Measurements from ENCODE around the gene DBR1.

Gene DBR1

GRCh38 chr3:138113326-138113725, 61.4 kb downstream of the DBR1 start (continued):
- no peak for TF ChIP-seq ZNF623 (tag by site-specific recombination; IDR thresholded peaks at IDR 0.05)
- TF ChIP-seq ZNF148 (tag by site-specific recombination; IDR thresholded peaks at IDR 0.05; ENCODE audit: borderline replicate concordance) = no peak
- no peak for TF ChIP-seq ZNF138 (tag by site-specific recombination; IDR thresholded peaks at IDR 0.05; ENCODE audit: borderline replicate concordance)

DNA sequence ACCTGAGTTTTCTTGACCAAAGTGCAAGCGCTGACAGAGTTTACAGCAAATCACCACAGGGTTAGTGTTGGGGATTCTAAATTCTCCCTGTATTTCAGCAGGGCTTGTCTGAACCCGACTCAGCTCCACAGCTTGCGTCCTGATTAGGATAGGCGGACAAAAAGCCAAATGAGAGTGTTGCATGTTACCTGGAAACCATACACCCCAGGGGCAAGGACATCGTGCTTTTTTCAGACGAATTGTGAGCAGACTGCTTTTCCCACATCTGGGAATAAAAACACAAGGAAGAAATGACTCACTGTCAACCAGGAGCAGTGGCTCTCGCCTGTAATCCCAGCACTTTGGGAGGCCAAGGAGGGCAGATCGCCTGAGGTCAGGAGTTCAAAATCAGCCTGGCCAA, 62.4 kb downstream of the DBR1 start:
- no peaks in the 10 kb centered on the region for H3K9me3 ChIP-seq (ENCODE audit: control insufficient read depth, insufficient read depth, low read depth, low read length)
- peaks cover 0 to 36% of the 10 kb centered on the region in 2 experiments; a peak in 1 of 3 replicates for H3K36me3 ChIP-seq (ENCODE audit: control insufficient read depth in 2 of 2, insufficient read depth in 1 of 2, low read length in 2 of 2)
- CTCF ChIA-PET = interaction anchor here (0.6 to 1.0 kb wide), 2 partner anchors 18 to 46 kb away, joined by 3 read pairs; no protein-coding TSS in a partner anchor
- no peaks in the 10 kb centered on the region for H3K4me1 ChIP-seq (ENCODE audit: control insufficient read depth, insufficient read depth, low read length)
- TF ChIP-seq, protein P1, sequence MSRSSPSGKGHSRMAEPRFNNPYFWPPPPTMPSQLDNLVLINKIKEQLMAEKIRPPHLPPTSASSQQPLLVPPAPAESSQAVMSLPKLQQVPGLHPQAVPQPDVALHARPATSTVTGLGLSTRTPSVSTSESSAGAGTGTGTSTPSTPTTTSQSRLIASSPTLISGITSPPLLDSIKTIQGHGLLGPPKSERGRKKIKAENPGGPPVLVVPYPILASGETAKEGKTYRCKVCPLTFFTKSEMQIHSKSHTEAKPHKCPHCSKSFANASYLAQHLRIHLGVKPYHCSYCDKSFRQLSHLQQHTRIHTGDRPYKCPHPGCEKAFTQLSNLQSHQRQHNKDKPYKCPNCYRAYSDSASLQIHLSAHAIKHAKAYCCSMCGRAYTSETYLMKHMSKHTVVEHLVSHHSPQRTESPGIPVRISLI (tag by site-specific recombination; IDR thresholded peaks at IDR 0.05) = no peak
- no peak for TF ChIP-seq SP3 (tag by site-specific recombination; IDR thresholded peaks at IDR 0.05)
- no peak for TF ChIP-seq ZNF248 (tag by site-specific recombination; IDR thresholded peaks at IDR 0.05)
- no peak for TF ChIP-seq ZNF140 (tag by site-specific recombination; IDR thresholded peaks at IDR 0.05)
- TF ChIP-seq ZNF600 (tag by site-specific recombination; IDR thresholded peaks at IDR 0.05) = no peak
- no peak for TF ChIP-seq ZNF169 (tag by site-specific recombination; IDR thresholded peaks at IDR 0.05)
- no peak for TF ChIP-seq ZNF629 (tag by site-specific recombination; IDR thresholded peaks at IDR 0.05)
- no peak for TF ChIP-seq MYNN (tag by site-specific recombination; IDR thresholded peaks at IDR 0.05; ENCODE audit: borderline replicate concordance)
- TF ChIP-seq ZFP69B (tag by site-specific recombination; IDR thresholded peaks at IDR 0.05) = no peak
- no peak for TF ChIP-seq ZNF501 (tag by site-specific recombination; IDR thresholded peaks at IDR 0.05)
- TF ChIP-seq PBX3 (CRISPR knock-in tag; IDR thresholded peaks at IDR 0.05) = no peak
- TF ChIP-seq ZNF18 (tag by site-specific recombination; IDR thresholded peaks at IDR 0.05) = no peak
- no peak for TF ChIP-seq ZNF175 (tag by site-specific recombination; IDR thresholded peaks at IDR 0.05)
- TF ChIP-seq SP7 (tag by site-specific recombination; IDR thresholded peaks at IDR 0.05) = no peak
- no peak for TF ChIP-seq YY2 (tag by site-specific recombination; IDR thresholded peaks at IDR 0.05)
- TF ChIP-seq ZNF214 (tag by site-specific recombination; IDR thresholded peaks at IDR 0.05; ENCODE audit: borderline replicate concordance) = no peak
- no peak for TF ChIP-seq KLF10 (tag by site-specific recombination; IDR thresholded peaks at IDR 0.05)
- TF ChIP-seq GFI1B (tag by site-specific recombination; IDR thresholded peaks at IDR 0.05) = no peak
- TF ChIP-seq HOXD13 (CRISPR knock-in tag; IDR thresholded peaks at IDR 0.05; ENCODE audit: borderline replicate concordance) = no peak
- no peak for TF ChIP-seq ZNF274 (IDR thresholded peaks at IDR 0.05; ENCODE audit: low read length)
- TF ChIP-seq ZNF274 (tag by site-specific recombination; IDR thresholded peaks at IDR 0.05; ENCODE audit: borderline replicate concordance) = no peak
- POLR2A ChIA-PET = no interaction called here
- no peak overlapping the region for H3K4me3 ChIP-seq (ENCODE audit: low read depth, low read length)
- no peak overlapping the region for H3K27ac ChIP-seq (ENCODE audit: extremely low read depth, low read depth, low read length)

Measured in HEK293 (cell line).